Fibroblast of upper back skin (primary cell): ENCODE data around the gene SDC3.
A peak's percentile ranks its signal among the peaks of the same experiment; 100 is the strongest.

Experiments used
- DNase-seq: peaks from one replicate; pipeline ENCODE4 v3.0.0-alpha.2; 2013

The SDC3 gene

DNA sequence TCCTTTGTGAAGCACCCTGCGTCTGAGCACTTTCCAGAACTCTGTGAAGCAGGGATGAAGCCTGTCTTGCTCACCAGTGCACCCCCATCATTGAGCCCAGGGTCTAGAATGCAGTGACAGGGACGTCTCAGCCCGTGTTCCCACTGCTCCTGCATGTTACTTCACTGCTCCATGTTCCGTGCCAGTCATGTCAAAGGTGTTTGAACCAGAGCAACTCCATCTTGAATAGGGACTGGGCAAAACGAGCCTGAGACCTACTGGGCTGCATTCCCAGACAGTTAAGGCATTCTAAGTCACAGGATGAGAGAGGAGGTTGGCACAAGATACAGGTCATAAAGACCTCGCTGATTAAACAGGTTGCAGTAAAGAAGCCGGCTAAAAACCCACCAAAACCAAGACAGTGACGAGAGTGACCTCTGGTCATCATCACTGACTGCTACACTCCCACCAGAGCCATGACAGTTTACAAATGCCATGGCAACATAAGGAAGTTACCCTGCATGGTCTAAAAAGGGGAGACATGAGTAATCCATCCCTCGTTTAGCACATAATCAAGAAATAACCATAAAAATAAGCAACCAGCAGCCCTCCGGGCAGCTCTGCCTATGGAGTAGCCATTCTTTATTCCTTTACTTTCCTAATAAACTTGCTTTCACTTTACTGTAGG lies 63.2 kb downstream of the SDC3 start:
- DNase-seq = no peak

DNA sequence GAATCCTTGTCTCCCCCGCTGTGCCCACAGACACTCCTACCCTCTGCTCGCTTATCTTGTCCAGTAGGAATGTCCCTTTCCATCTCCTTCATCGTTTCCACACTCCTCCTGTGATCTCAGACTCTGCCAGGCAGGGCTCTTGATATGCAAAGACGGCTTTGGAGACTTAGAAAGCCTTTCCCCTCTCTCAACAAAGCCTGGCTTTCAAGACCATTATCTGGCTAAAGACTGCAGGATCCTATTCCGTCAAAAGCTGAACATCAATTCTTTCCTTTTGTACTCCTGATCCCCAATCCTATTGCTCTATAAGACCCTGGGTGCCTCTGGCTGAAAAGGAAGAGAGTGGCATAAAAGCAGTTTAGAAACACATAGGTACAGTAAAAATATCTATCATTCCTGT lies 63.9 kb downstream of the SDC3 start:
- DNase-seq = no peak

DNA sequence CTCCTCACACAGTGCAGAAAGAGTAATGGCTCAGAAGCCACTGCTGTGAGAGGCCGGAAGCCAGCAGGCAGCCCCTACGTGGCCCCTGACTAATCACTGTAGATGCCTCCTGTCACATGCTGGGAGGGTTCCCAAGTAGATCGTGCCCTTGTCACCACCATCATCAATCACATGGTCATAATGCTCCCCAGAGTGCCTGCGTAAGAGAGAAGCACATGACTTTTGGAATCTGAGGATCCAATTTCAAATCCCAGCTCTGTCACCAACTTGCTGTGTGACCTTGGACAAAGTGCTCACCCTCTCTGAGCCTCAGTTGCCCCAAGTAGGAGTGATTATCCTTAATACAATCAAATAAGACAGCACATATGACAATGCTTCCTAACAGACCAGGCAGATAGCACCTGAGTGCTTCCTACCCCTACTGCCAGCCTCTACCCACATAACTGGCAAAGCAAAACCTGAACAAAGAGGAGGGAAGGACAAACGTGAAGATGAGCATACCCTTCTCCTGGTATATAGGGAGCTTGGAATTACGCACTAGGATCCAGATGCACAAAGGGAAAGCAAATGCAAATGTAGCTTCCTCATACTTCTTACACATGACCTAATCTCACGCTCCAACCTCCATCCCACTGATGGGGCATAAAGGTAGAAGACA lies 65.7 kb downstream of the SDC3 start:
- peak; percentile 61 for DNase-seq

DNA sequence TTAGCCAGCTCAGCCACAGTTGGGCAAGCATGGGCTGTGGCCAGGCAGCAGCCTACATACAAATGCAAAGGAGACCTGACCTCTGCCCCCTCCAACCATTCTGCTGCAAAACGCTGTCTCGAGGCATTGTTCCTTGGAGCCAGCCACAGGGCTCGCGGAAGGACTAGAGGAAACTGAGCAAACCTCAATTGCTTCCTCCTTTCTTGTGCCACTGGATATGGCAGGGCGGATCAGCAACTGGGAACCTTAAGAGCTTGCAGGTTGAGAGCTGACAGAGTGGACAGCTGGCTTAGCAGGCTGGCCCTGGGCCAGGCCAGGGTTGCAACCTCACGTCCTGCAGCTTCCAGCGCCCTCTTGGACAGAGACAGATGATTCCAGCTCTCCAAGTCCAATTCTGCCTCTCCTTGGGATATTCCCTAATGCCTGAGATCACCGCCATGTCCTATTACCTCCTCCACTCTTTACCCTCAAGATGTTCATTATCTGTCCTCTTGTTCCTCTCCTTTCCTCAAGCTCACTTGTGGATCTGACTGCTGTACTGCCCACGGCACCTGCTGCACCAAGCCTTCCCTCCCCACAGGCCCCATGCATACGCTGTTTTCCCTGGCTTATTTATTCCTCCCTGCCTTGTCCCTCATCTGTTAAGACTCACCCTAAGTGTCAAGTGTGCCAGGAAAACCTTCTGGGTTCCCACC lies 67.5 kb downstream of the SDC3 start:
- DNase-seq = no peak

DNA sequence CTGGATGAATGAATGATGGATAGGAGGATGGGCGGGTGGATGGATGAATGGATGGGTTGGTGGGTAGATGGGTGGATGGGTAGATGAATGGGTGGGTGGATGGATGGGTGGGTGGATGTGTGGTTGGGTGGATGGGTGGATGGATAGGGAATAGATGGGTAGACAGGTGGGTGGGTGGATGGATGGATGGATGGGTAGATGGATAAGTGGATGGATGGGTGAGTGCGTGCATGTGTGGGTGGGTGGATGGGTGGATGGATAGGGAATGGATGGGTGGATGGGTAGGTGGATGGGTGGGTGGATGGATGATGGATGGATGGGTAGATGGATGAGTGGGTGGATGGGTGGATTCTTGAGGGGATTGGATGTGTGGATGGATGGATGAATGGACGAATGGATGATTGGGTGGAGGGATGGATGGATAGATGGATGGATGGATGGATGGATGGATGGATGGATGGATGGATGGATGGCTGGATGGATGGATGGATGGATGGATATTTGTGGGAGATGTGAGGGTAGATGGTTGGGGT lies 68.7 kb downstream of the SDC3 start:
- no peak for DNase-seq

DNA sequence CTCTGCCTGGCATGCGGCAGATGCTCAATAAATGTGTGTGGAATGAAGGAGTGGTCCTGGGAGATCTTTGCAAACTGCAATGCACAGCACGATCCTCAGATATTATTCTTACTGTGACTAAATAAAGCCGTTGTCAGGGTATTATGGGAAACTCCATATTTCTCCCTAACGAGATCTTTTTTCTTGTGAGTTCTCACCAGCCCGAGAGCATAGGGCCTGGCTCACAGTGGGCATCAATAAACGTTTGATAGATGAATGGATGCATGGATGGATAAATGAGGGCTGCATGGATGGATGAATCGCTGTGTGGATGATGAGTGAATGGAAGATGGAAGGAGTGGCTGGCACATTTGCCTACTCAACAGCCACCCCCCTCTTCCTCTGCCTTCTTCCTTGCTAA lies 69.6 kb downstream of the SDC3 start:
- DNase-seq = no peak

DNA sequence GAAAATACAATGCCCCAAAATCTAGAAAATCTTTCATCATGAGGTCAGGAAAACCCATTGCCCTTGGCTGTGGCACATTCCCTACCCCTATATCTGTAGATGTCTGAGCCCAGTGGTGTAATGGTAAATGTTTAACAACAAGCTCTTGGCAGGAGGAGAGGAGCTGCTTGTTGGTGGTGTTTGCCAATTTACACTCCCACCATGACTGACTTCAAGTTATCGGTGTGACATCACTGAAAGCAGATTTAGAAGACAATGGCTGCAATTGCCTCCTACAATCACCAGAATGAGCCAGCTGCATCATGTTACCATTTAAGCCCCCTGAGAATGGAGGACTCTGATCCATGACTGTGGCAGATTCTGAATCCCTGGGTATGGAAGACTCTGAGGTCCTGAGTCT lies 70.9 kb downstream of the SDC3 start:
- no peak for DNase-seq

DNA sequence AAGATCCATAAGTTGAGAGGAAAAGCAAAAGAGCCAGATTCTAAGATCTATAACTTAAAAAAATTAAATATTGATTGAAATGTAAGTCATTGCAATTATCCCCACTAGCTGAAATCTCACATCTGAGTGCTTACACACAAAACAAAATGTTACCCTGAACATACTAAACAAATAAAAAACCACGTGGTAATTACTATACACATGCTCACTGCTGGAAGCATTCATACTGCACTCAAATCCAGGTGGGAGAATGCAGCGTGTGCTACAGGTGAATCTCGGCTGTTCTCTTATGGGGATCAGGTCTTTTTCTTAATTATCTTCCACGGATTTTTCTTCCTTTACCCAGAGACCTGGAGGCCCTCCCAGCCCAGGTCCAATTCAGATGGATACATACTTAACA lies 74.3 kb downstream of the SDC3 start:
- DNase-seq = no peak

DNA sequence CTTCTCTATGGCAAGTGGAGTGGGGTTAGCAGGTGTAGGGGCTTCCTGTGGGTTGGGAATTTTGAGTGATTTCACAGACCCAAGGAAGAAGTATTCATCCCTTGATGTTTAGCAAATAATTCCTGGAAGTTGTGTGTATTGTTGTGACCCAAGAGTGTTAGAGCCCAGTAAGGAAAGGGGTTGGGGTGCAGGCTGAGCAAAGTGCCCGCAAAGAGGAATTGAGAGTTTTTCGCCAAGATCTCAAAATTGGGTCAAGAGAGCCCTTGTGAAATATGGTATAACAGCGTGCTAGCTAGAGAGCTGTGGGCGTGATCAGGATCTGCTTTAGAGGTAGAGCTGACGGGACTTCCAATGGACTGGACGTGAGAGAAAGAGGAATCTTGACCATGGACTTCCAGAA lies 78.0 kb downstream of the SDC3 start:
- DNase-seq = no peak

DNA sequence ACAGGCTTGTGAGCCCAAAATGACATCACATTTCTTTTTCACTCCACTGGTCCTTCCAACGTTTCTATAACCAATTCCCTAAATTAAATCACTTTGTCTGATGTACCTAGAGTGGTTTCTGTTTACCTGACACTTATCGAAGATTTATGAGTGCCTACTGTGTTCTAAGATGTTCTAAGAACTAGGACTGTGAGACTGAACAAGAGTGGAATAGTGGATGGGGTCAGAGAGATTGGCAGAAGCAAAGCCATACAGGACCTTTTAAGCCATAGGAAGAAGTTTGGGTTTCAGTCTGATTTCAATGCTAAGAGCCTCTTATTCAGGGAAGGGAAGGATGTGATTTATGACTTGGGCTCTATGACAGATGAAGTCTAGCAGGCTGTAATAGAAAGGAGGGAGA lies 78.7 kb downstream of the SDC3 start:
- no peak for DNase-seq

DNA sequence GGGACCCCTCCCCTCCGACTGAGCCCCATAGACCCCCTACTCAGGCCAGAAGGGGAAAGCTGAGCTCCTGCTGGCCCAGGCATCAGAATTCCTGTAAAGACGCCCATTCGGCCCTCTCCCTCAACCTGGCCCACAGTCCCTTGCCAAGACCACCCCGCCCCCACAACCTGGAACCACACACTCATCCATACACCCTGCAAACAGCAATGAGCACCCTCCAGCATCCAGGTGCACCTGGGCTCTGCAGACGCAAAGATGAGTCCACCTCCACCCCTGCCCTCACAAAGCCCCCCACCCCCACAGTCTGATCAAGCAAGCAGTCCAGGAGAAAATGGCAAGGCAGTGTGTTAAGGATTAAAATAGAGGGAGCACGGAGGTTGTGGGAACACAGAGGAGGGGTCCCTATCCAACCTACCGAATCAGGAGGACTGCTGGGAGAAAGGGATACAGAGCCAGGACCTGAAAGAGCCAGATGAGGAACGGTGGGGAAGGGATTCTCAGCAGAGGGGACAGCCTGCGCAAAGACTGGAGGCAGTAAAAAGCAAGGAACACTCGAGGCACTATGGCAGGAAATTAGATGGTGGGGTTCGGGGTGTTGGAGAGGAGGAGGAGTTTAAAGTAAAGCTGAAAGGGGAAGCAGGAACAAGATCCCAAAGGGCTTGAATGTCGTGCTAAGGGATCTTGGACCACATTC lies 83.7 kb downstream of the SDC3 start:
- no peak for DNase-seq

DNA sequence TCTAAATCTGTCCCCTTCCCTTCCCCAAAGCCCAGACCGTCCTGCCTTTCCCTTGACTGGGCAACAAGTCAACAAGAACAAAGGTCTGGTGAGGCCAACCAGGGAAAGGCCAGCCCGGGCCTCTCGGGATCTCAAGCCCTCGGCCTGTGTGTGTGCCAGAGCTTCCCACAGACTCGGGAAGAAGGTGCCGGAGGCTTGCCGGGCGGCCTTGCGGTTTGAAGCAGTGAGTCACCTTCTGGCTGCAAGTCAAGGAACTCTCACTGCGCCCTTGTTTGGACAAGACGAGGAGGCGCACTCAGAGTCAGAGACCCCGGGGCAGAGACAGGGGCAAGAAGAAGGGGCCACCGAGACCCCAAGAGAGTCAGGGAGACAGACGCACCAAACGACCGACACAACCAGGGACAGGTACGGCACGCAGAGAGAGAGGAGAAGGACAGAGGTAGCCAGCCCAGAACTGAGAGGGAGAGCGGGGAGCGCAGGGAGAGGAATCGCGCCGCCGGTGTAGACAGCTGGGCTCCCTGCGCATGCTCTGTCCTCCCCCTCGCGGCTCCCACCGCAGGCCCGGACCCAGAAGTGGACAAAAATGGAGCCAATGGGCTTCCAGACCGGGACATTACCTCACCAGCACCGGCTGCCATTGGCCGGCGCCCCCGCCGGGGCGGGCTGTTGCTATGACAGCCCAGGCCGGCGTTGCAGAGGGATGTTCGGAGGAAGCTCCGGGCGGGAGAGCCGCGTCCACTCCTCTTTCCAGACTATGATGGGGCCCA lies 84.4 kb downstream of the SDC3 start:
- peak; percentile 99 for DNase-seq

DNA sequence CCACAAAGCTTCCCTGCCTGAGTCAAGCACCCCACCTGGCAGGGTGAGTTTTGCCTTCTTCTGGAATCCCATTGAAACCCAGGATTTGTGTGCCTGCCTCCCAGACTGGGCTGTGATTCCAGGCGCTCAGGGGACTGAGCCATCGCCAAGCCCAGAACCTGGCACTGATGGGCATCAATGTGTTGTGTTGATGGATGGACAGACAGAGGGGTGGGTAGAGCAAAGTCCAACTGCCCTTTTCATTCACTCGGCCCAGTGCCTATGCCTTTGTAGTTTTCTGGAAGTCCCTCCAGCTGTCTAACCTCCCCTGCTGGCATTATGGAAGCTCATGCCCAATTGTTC lies 85.0 kb downstream of the SDC3 start:
- no peak for DNase-seq

DNA sequence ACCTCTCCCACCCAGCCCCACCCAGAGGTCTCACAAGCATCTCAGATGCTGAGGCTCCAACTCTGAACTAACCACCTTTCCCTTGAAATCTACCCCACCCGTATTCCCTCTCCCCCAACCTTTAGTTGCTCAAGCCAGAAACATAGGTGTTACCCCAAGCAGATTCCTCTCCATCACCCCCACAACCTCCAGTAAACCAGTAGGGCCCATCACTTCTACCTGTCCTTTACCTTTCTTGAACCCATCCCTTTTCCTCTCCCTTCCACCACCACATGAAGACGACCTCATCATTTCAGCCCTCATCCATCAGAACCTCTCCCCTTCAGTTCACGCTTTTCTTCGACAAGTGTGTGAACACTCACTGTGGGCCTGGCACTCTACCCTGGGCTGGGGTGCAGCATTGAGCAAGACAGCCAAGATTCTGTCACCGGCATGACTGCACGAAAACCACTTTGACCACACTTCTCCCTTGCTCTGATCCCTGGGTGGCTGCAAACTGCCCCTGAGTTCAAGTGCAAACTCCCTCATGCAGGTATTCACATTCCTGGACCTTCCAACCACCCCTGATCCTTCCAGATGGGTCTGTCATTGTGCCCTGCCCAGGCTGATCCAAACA lies 85.5 kb downstream of the SDC3 start:
- DNase-seq = peak; percentile 61

DNA sequence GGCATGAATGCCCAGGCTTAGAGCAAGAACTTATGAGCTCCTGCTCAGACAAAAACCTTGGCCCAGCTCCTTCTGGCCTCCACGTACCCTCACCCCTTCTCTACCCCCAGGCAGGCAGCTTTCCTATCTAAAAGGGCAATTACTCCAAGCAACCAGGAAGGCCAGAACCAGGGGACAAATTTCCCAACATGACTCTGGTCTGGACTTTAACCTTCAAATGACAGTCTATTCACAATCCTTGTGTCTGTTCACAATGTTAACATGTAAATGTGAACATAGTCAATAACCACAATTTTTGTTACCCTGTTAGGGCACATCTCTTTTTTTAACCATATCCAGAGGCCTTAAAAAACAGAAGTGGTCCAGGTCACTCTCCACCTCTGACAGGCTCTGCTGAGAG lies 86.6 kb downstream of the SDC3 start:
- DNase-seq = no peak

DNA sequence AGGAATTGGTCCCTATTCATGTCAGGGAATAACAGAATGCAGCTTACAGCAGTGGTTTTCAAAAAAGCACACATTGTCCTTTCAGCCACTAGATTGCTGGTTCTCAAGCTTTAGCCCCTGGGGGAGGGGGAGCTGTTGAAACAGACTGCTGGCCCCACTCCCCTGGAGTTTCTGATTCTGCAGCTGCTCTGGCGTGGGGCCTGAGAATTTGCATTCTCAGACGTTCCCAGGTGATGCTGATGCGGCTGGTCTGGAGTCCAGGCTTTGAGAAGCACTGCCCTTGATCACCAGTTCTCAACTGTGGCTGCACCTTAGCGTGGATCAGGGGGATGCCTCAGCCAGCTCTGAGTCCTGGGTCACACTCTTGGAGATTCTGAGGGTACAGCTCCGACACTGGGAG lies 88.3 kb downstream of the SDC3 start:
- DNase-seq = no peak
